Kidney (tissue), 14 donors: ENCODE measurements around the gene PHKG1. TPM values are rescaled to one million over a fixed set of nuclear protein-coding genes. Genes with fewer than 3 reads are reported as not detected.
A peak's percentile ranks its signal among the peaks of the same experiment; 100 is the strongest.
"Not testable (repeated sequence)": the region's sequence is repeated elsewhere in the genome, so short reads cannot be mapped to it uniquely, and the experiment has no call there.

Experiments used
- DNase-seq, 5 donors: peaks; one replicate each; pipeline ENCODE4 v3.0.0-alpha.2; 2013 to 2020
- FAIRE-seq: peaks from 2 replicates; lab custom pipeline; 2012; peaks lifted over from hg19 to GRCh38; lab: Jason Lieb, UNC
- H3K27ac ChIP-seq, 2 donors: one replicate each; pipeline ENCODE4 v1.7.0; 2013; ENCODE audit warnings: low read depth in 2 of 2, low read length in 2 of 2, inconsistent platforms in 1 of 2
- H3K27me3 ChIP-seq: one replicate; pipeline ENCODE4 v1.7.1; 2013; ENCODE audit warnings: low read length, inconsistent platforms; ENCODE audit not compliant: control insufficient read depth, insufficient read depth
- H3K36me3 ChIP-seq, 3 donors: one replicate each; pipeline versions ENCODE4 v1.7.0 to v1.7.1; 2013; ENCODE audit warnings: low read length in 3 of 3, control low read depth in 1 of 3, inconsistent platforms in 1 of 3; ENCODE audit not compliant: insufficient read depth in 3 of 3, control insufficient read depth in 2 of 3
- H3K4me1 ChIP-seq, 3 donors: one replicate each; pipeline versions ENCODE4 v1.7.0 to v1.7.1; 2013; ENCODE audit warnings: low read length in 3 of 3, inconsistent platforms in 1 of 3, low read depth in 1 of 3; ENCODE audit not compliant: control insufficient read depth in 2 of 3, insufficient read depth in 2 of 3
- H3K4me3 ChIP-seq, 3 donors: one replicate each; pipeline versions ENCODE4 v1.7.0 to v1.8.1; 2013; ENCODE audit warnings: low read length in 3 of 3, control low read depth in 1 of 3, inconsistent platforms in 1 of 3
- H3K9ac ChIP-seq, 3 donors: one replicate each; pipeline versions ENCODE4 v1.7.0 to v1.7.1; 2013; ENCODE audit warnings: low read length in 3 of 3, control low read depth in 1 of 3, inconsistent platforms in 1 of 3
- H3K9me3 ChIP-seq, 3 donors: one replicate each; pipeline versions ENCODE4 v1.7.0 to v1.7.1; 2013; ENCODE audit warnings: low read length in 3 of 3, control low read depth in 1 of 3, inconsistent platforms in 1 of 3; ENCODE audit not compliant: control insufficient read depth in 2 of 3, insufficient read depth in 1 of 3
- intact Hi-C: fragments of 100-400 bp; cut with DNase I; formaldehyde crosslinking; loops from one replicate; pipeline ENCODE4 v1.11.1; 2022
- polyA plus RNA-seq: library from polyadenylated mRNA; stranded (reverse); fragments of 350-450 nt; fragmentation: Illumina TruSeq; extraction: RNeasy Lipid Tissue Mini Kit (QIAGEN cat#74804); gene quantifications from one replicate; pipeline ENCODE4 v1.2.3, GENCODE V29; 2014; ENCODE audit warnings: low read depth, low replicate concordance; ENCODE audit not compliant: insufficient read depth
- total RNA-seq: library from RNA; stranded (reverse); fragmentation: NEBNext Ultra II Directional; extraction: Animal tissue kit (Norgen Biotek cat#: 25700); gene quantifications from one replicate; pipeline ENCODE4 v1.2.1, GENCODE V29; 2021
- TF ChIP-seq, protein P1 (sequence below): IDR thresholded peaks from 3 replicates; pipeline ENCODE4 v1.5.1; 2012; ENCODE audit warnings: mild to moderate bottlenecking, moderate library complexity, borderline replicate concordance; ENCODE audit not compliant: insufficient read depth; ENCODE audit errors: extremely low read depth
- donor health status: control.
- donor health status: control.
- donor health status: control.
- donor health status: control.
- donor health status: control.
- donor health status: DM: yes; HTN: yes; CAD: no.
- donor health status: Normal renal cell carcinoma (clear cell type).

Gene PHKG1
- total and polyA plus RNA-seq, 2 donors from 2014 or later = 0.91 TPM; not detected in 1

GRCh38 chr7:56051339-56052191 is 41.2 kb downstream of the PHKG1 start, which contains the start of the genes CCT6A and PSPH:
CCT6A (plus strand) TSS chr7:56051765; CDS start chr7:56051849, 84 bp downstream.
PSPH (minus strand) TSS chr7:56051444; CDS start chr7:56021212, 30,232 bp downstream.
- Histone ChIP-seq H3K9me3 (no peaks in the 10 kb centered on the region), H3K27me3 (no peaks in the 10 kb centered on the region), H3K36me3 (peaks cover 12 to 22% (median 15%) of the 10 kb centered on the region in 3 donors), H3K4me1 (peaks cover 0 to 18% (median 8%) of the 10 kb centered on the region in 3 donors), H3K9ac (peak within 1 kb of the TSS; percentile 91 to 99 (median 97)), H3K27ac (peak within 1 kb of the TSS; percentile 95 to 96), H3K4me3 (peak within 1 kb of the TSS; percentile 90 to 99 (median 92))
- FAIRE-seq (no peak), DNase-seq (peak; percentile 98 to 100 (median 99))
- TF ChIP-seq, protein P1, sequence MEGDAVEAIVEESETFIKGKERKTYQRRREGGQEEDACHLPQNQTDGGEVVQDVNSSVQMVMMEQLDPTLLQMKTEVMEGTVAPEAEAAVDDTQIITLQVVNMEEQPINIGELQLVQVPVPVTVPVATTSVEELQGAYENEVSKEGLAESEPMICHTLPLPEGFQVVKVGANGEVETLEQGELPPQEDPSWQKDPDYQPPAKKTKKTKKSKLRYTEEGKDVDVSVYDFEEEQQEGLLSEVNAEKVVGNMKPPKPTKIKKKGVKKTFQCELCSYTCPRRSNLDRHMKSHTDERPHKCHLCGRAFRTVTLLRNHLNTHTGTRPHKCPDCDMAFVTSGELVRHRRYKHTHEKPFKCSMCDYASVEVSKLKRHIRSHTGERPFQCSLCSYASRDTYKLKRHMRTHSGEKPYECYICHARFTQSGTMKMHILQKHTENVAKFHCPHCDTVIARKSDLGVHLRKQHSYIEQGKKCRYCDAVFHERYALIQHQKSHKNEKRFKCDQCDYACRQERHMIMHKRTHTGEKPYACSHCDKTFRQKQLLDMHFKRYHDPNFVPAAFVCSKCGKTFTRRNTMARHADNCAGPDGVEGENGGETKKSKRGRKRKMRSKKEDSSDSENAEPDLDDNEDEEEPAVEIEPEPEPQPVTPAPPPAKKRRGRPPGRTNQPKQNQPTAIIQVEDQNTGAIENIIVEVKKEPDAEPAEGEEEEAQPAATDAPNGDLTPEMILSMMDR = no peak
- intact Hi-C loops = no loop called here

- H3K9me3 ChIP-seq = no peaks in the 10 kb centered on the region
Measured at GRCh38 chr7:56051053-56051338, 41.8 kb downstream of the PHKG1 start.

GRCh38 chr7:56048763-56049162 is 44.0 kb downstream of the PHKG1 start:
- H3K4me3 ChIP-seq, H3K27ac ChIP-seq, FAIRE-seq, H3K9me3 ChIP-seq, intact Hi-C loops, H3K27me3 ChIP-seq, H3K9ac ChIP-seq, H3K36me3 ChIP-seq: not testable (repeated sequence)
- peak in 1 of 5 donors; percentile 41 for DNase-seq
- peaks cover 0 to 18% (median 9%) of the 10 kb centered on the region in 3 donors for H3K4me1 ChIP-seq

More at GRCh38 chr7:56051053-56051338, 41.8 kb downstream of the PHKG1 start:
- TF ChIP-seq, protein P1 = no peak
- intact Hi-C loops = no loop called here
- H3K4me1 ChIP-seq = peaks cover 0 to 18% (median 9%) of the 10 kb centered on the region in 3 donors
- FAIRE-seq = no peak
- H3K9ac ChIP-seq = peak overlapping the region; percentile 57 to 99 (median 97)
- H3K36me3 ChIP-seq = peaks cover 9 to 18% (median 12%) of the 10 kb centered on the region in 3 donors
- H3K27ac ChIP-seq = peak overlapping the region; percentile 83 to 95
- DNase-seq = no peak
- no peaks in the 10 kb centered on the region for H3K27me3 ChIP-seq
- peak overlapping the region; percentile 83 to 99 (median 92) for H3K4me3 ChIP-seq

DNA sequence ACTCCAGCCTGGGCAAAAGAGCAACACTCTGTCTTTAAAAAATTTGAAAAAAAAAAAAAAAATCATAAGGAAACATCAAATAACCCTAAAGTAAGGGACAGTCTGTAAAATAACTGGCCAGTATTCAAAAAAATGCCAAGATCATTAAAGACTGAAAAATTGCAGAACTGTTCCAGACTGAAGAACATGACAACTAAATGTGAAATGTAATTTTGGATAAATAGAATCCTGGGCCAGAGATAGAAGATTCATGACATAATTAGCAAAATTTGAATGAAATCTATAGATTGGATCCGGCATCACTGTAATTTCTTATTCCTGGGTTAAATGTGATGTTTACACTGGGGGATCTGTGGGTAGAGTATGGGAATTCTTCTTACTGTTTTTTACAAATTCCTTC is 44.5 kb downstream of the PHKG1 start:
- TF ChIP-seq, protein P1 = no peak
- H3K27ac ChIP-seq = peak overlapping the region in 1 of 2 donors; percentile 28
- no peak for DNase-seq
- intact Hi-C loops = no loop called here
- H3K4me3 ChIP-seq = no peak overlapping the region
- no peak overlapping the region for H3K9ac ChIP-seq
- H3K4me1 ChIP-seq = peaks cover 0 to 17% (median 9%) of the 10 kb centered on the region in 3 donors
- H3K9me3 ChIP-seq = no peaks in the 10 kb centered on the region
- peaks cover 0 to 4% (median under 1%) of the 10 kb centered on the region in 3 donors for H3K36me3 ChIP-seq
- no peaks in the 10 kb centered on the region for H3K27me3 ChIP-seq
- no peak for FAIRE-seq

GRCh38 chr7:56047446-56048116 is 45.2 kb downstream of the PHKG1 start:
- H3K36me3 ChIP-seq, FAIRE-seq, H3K9me3 ChIP-seq, H3K9ac ChIP-seq, H3K4me3 ChIP-seq, intact Hi-C loops, H3K27me3 ChIP-seq: not testable (repeated sequence)
- Histone ChIP-seq H3K4me1 (peaks cover 0 to 15% (median 9%) of the 10 kb centered on the region in 3 donors), H3K27ac (peak overlapping the region; percentile 53 to 68)
- peak in 1 of 5 donors; percentile 14 for DNase-seq
